Adrenal gland (tissue), 12 donors: Measurements from ENCODE around the gene IFITM5. TPM values are rescaled to one million over a fixed set of nuclear protein-coding genes. Genes with fewer than 3 reads are reported as not detected.

ENCODE experiments used
- DNase-seq, 7 donors: peaks; one replicate each; pipeline ENCODE4 v3.0.0-alpha.2; 2019 to 2020
- H3K27ac ChIP-seq, 5 donors: fragments of 200-600 bp; sonication (generic) in 4 of 5; 1 replicate in 3 of 5; 2 replicates in 2 of 5; pipeline versions ENCODE4 v1.5.1 to v1.8.0; 2016 to 2020; ENCODE audit warnings: mild to moderate bottlenecking in 1 of 5
- H3K27me3 ChIP-seq: fragments of 200-600 bp; 2 replicates; pipeline ENCODE4 v1.8.0; 2021
- H3K36me3 ChIP-seq, 2 donors: fragments of 200-600 bp; replicated peaks in 1 of 2; 1 replicate in 1 of 2; 2 replicates in 1 of 2; pipeline versions ENCODE4 v1.5.1 to v1.8.0; 2018 to 2022
- H3K4me1 ChIP-seq, 2 donors: fragments of 200-600 bp; replicated peaks in 1 of 2; 1 replicate in 1 of 2; 2 replicates in 1 of 2; pipeline versions ENCODE4 v1.5.1 to v1.8.0; 2018 to 2021
- H3K4me3 ChIP-seq, 4 donors: fragments of 200-600 bp; sonication (generic) in 3 of 4; one replicate each; pipeline ENCODE4 v1.5.1; 2016 to 2018
- H3K9me3 ChIP-seq, 3 donors: fragments of 200-600 bp; sonication (generic) in 1 of 3; replicated peaks in 1 of 3; 1 replicate in 2 of 3; 2 replicates in 1 of 3; pipeline versions ENCODE4 v1.5.1 to v1.8.0; 2016 to 2021
- CTCF ChIP-seq, 6 experiments: fragments of 450-650 bp in 4 of 6; fragments of 200-600 bp in 2 of 6; sonication (generic) in 1 of 6; IDR thresholded peaks; 1 replicate in 5 of 6; 2 replicates in 1 of 6; pipeline versions ENCODE4 v1.5.1 to v1.8.0; 2016 to 2021; ENCODE audit warnings: antibody characterized with exemption in 6 of 6, mild to moderate bottlenecking in 2 of 6, moderate library complexity in 1 of 6
- POLR2A ChIP-seq, 2 donors: fragments of 450-650 bp; IDR thresholded peaks; one replicate each; pipeline ENCODE4 v1.6.1; 2017; ENCODE audit warnings: antibody characterized with exemption in 2 of 2, mild to moderate bottlenecking in 2 of 2, moderate library complexity in 1 of 2
- WGBS, 4 donors: extraction: QIAGEN DNeasy Blood & Tissue Kit in 2 of 4; methylation state at CpG; one replicate each; pipeline versions ENCODE4 v1.1.5 to v1.1.7; 2013 to 2017; 5-methylcytosine and 5-hydroxymethylcytosine counted together
- intact Hi-C, 2 donors: fragments of 100-400 bp; cut with DNase I; formaldehyde crosslinking; loops; one replicate each; pipeline versions ENCODE4 v1.14.1 to v1.15.0; 2022 to 2023
- polyA plus RNA-seq, 3 donors: library from polyadenylated mRNA; stranded (reverse); fragments of 200-250 nt in 2 of 3; fragments of 350-450 nt in 1 of 3; fragmentation: Illumina TruSeq in 1 of 3; extraction: RNeasy Lipid Tissue Mini Kit (QIAGEN cat#74804) in 1 of 3; gene quantifications; one replicate each; pipeline ENCODE4 v1.2.3, GENCODE V29; 2013 to 2014
- total RNA-seq, 9 donors: library from RNA; depleted of rRNA in 4 of 9; stranded (reverse); fragments of >200 nt in 4 of 9; fragments of 120-200 nt in 1 of 9; fragmentation: NEBNext Ultra II Directional in 1 of 9; extraction: Animal tissue kit (Norgen Biotek cat#: 25700) in 1 of 9; gene quantifications; one replicate each; pipeline versions ENCODE4 v1.1.0 to v1.2.4, GENCODE V29; 2013 to 2023
- donor health status: healthy with polysubstance abuse.
- donor health status: Bipolar disorder and iron deficiency.
- donor health status: DM: yes; HTN: yes; CAD: no.
- donor health status: DM: no; HTN: no; CAD: no.
- donor health status: DM: no; HTN: no; CAD: no.
- donor health status: DM: yes; HTN: yes; CAD: no.

IFITM5 gene
- total and polyA plus RNA-seq, 12 donors, result not detected

- H3K9me3 ChIP-seq, result no peaks in the 10 kb centered on the region
- intact Hi-C loops, result loop anchor here (5.0 to 10.0 kb wide), 2 partner anchors 66 to 148 kb away; partner anchors contain the start of gene ANO9 (in 1 of the 2)
- no peak for TF ChIP-seq CTCF (IDR thresholded peaks at IDR 0.05)
- TF ChIP-seq POLR2A (IDR thresholded peaks at IDR 0.05), result no peak
- H3K4me1 ChIP-seq, result no peaks in the 10 kb centered on the region
- H3K27ac ChIP-seq, result no peak overlapping the region
- no peak for DNase-seq
- WGBS, 4 donors, result 53 to 68% (median 63%) methylated on average over 2 to 35 of the region's 35 CpGs
- no peak overlapping the region for H3K4me3 ChIP-seq
- H3K36me3 ChIP-seq, result no peaks in the 10 kb centered on the region
- peaks cover 9% of the 10 kb centered on the region for H3K27me3 ChIP-seq
These were observed 2.9 kb downstream of the IFITM5 start for GRCh38 chr11:296171-297050.

- no peak overlapping the region for H3K4me3 ChIP-seq
- no peaks in the 10 kb centered on the region for H3K36me3 ChIP-seq
- WGBS, 4 donors, result 69 to 77% (median 72%) methylated on average over 22 to 26 of the region's 26 CpGs
- no peaks in the 10 kb centered on the region for H3K4me1 ChIP-seq
- no peak for TF ChIP-seq POLR2A (IDR thresholded peaks at IDR 0.05)
- no peak for TF ChIP-seq CTCF (IDR thresholded peaks at IDR 0.05)
- intact Hi-C loops, result loop anchor here (5.0 to 10.0 kb wide), 2 partner anchors 67 to 149 kb away; partner anchors contain the start of gene ANO9 (in 1 of the 2)
- no peak overlapping the region for H3K27ac ChIP-seq
- peaks cover 9% of the 10 kb centered on the region for H3K27me3 ChIP-seq
- DNase-seq, result no peak
- no peaks in the 10 kb centered on the region for H3K9me3 ChIP-seq
These were observed 3.8 kb downstream of the IFITM5 start for GRCh38 chr11:295351-296170.

GRCh38 chr11:294780-295179 lies 4.5 kb downstream of the IFITM5 start:
- H3K27ac ChIP-seq, result no peak overlapping the region
- no peaks in the 10 kb centered on the region for H3K9me3 ChIP-seq
- no peaks in the 10 kb centered on the region for H3K4me1 ChIP-seq
- peaks cover 9% of the 10 kb centered on the region for H3K27me3 ChIP-seq
- TF ChIP-seq CTCF (IDR thresholded peaks at IDR 0.05), result no peak
- TF ChIP-seq POLR2A (IDR thresholded peaks at IDR 0.05), result no peak
- intact Hi-C loops, result loop anchor here (5.0 to 10.0 kb wide), 2 partner anchors 68 to 150 kb away; partner anchors contain the start of gene ANO9 (in 1 of the 2)
- 85 to 94% (median 88%) methylated on average over 8 to 16 of the region's 16 CpGs for WGBS, 4 donors
- DNase-seq, result no peak
- H3K4me3 ChIP-seq, result no peak overlapping the region
- no peaks in the 10 kb centered on the region for H3K36me3 ChIP-seq
